Skin of body (tissue), 2 donors: ENCODE data around the gene UCP3. TPM values are rescaled to one million over a fixed set of nuclear protein-coding genes. Genes with fewer than 3 reads are reported as not detected.
A peak's percentile ranks its signal among the peaks of the same experiment; 100 is the strongest.
"Not testable (repeated sequence)": the region's sequence is repeated elsewhere in the genome, so short reads cannot be mapped to it uniquely, and the experiment has no call there.

Experiments
- DNase-seq: peaks from one replicate; lab custom pipeline; 2025; lab: John Stamatoyannopoulos, UW
- total RNA-seq: library from RNA; depleted of rRNA; stranded (reverse); fragments of >200 nt; gene quantifications from one replicate; pipeline ENCODE4 v1.2.3, GENCODE V29; 2014

UCP3 gene
- total RNA-seq, 1 donor from 2014 or later, result 0.39 TPM

DNA sequence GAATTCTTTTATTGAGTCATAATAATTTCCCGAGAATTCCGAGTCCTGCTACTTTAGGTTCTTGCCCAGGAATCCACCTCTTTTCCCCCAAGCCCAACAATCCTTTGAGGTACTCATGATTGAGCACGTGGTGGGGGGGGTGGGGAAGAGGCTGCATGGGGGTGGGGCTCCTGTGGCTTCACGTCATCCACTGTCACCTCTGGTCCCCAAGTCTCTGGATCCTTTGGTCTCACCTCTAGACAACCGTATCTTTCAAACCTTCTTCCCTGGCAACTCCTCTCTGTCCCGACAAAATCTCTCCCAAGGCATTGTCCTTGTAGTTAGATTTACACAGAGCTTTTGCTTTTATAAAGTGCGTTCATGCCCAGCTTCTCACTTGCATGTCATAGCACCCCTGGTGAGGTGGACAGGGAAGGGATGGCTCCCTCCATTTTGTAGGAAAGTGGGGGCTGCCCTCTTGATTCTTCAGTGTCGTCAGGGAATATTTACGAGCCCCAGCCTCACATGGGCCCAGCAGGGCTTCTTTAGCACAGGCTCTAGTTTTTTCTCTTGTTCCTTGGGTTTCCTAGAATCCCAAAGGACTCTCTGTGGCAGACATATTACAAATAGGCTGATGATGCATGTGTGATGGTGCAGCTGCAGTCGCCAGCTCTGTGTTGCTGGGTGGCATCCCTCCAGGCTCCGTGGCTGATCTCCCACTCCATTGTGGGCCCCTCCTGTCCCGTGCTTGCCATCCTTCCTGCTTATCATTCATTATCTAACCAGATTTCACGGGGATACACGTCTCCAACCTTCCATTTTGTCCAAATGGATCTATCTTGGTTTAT, 8.4 kb downstream of the UCP3 start:
- DNase-seq, result no peak

DNA sequence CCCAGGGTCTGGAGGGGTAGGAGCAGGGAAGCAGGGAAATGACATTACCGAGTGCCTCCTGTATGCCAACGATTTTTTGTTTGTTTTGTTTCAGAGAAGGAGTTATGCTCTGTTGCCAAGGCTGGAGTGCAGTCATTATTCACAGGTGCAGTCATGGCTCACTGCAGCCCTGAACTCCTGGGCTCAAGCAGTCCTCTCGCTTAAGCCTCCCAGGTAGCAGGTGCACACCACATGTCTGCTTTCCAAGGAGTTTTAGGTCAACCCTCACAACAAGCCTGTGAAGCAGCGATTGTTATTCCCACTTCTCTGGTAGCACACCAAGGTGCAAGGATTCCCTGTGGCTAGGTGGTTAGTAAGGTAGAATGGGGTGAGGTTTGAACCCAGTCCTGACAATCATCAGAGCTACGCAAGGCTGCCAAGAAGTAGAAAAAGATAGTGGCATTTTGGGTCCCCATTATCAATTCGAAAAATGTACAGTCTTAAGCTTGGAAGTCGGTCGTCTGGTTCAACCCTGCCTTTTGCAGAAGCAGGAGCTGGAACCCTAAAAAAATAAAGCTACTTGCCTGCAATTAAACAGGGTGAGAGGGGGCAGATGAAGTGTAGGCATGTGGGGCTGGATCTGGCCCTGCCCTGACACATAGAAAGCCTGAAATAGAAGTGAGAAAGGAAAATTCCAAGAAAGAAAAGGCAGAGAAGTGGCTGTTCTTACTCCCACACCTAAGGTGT, 9.1 kb downstream of the UCP3 start:
- DNase-seq, result no peak

DNA sequence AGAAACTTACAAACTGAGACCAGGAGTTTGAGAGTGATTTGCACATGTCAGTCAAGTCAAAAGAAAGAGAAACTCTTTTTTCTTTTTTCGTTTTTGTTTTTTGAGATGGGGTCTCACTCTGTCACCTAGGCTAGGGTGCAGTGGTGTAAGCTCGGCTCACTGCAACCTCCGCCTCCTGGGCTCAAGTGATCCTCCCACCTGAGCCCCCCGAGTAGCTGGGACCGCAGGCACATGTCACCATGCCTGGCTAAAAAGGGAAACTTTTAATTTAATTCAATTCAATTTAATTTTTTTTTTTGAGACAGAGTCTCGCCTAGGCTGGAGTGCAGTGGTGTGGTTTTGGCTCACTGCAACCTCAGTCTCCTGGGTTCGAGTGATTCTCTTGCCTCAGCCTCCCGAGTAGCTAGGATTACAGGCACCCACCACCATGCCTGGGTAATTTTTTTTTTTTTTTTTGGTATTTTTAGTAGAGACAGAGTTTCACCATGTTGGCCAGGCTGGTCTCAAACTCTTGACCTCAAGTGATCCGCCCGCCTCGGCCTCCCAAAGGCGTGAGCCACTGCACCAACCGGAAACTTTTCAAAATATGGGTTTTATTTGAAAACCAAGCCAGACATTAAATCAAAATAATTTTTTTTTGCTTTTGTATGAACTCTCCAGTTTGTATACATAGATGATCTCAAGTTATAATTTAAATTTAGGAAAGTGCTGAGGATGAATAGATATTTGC, 9.9 kb downstream of the UCP3 start:
- no peak for DNase-seq

DNA sequence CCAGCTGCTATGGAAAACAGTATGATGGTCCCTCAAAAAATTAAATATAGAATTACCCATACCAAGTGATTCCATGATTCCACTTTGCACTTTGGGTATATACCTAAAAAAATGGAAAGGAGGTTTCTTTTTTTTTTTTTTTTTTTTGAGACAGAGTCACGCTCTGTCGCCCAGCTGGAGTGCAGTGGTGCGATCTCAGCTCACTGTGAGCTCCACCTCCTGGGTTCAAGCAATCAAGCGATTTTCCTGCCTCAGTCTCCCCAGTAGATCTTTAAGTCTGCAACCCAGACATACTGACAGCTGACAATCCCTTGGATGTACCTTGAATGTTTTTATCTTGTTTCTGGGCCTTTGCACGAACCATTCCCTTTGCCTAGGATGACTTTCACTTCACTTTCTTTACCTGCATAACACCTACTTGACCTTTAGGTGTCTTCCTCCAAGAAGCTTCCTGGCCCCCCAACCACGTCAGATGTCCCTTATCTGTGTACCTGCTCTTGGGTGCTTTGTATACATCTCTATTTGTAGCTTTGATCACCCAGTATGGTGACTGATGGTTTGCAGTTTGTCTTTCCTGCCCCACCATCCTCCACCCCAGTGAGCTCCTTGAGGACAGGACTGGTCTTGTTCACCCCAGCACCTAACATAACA, 11.6 kb downstream of the UCP3 start:
- DNase-seq, result no peak

DNA sequence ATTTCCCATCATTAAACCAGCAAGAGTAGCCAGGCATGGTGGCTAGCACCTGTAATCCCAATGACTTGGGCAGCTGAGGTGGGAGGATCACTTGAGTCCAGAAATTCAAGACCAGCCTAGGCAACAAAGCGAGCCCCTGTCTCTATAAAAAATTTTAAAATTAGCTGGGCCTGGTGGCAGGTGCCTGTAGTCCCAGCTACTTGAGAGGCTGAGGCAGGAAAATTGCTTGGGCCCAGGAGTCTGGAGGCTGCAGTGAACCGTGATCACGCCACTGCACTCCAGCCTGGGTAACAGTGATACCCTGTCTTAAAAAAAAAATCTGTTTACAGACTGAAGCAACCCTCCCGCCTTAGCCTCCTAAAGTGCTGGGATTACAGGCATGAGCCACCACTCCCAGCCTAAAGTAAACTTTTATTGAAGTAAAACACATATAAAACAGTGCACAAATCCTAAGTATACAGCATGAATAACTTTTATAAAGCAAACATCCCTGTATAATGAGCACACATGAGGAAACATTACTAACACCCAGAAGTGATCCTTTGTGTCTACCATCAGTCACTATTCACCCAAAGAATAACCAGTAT, 12.6 kb downstream of the UCP3 start:
- DNase-seq, result no peak

DNA sequence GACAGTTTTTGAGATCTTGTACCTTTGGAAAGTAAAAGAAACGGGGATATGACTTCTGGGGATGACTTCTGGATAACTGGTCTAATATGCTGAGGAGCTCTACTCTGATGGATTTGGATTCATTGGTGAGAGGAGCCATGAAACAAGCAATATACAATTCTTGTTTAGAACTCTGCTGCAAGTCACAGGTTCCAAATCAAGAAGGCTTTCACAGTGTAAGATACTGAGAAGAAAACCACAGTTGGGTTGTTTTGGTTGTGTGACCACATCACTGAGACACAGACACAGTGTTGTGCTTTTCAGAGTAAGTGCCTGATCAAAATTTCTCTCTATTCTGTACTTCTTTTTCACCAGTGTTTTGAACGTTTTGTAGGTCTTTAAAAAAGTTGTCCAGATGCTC, 13.2 kb downstream of the UCP3 start:
- no peak for DNase-seq

DNA sequence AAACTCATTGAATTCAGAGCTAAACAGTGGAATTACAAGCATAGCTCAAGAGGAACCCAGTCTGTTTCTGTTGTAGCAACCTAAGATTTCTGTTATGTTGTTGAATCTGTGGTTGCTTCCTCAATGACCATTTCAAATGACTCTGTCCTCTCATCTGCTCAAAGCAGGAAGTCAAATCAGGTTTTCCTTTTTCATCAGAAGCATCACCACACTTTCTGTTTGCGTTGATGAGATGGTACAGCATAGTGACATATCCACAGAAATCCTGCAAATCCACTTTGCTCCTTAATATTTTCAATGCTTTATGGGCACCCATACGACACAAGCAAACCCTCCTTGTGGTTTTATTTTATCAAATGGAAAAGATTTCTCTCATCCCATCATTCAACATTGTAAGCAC, 13.6 kb downstream of the UCP3 start:
- DNase-seq, result no peak

DNA sequence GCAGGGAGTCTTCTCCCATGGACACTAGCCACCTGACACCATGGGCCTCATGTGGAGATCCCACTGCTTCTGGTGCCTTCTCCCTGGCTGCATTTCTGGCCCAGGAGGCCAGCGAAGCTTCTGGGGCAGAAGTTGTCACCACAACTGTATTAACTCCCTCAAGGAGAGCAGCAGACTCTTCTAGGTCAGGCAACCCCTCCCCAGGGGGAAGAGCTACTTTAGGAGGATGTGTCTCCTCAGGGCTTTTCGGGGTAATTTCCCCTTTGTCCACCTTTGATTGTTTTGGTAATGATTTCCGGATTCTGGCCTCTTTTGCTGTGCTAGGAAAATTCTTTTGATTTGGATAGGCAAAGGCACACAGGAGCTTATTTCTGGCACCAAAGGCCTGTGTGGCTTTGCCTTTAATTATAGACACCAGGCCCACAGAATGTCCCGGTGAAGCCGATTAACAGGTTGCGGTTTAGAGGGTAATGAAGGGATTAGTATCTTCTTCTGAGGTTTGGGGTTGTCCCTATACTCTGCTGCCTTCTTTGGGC, 17.3 kb downstream of the UCP3 start:
- DNase-seq, result no peak

DNA sequence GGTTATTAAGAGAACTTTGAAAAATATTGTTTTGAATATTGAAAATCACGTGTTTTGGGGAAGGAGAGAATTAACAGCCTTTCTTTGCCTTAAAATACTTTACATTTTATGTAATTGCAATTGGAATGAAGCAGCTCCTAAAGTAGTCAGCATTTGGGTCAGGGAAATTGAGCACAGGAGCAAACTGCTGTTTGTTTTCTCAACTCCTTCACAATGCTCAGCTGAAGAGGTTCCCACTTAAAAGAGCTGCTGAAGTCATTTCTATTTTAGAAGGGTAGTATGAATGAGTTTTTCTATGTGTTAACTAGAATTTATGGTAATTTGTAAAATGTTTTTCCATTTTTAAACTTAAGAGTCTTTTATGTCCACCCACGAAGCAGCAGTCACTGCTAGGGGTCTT, 18.2 kb downstream of the UCP3 start:
- DNase-seq, result no peak

DNA sequence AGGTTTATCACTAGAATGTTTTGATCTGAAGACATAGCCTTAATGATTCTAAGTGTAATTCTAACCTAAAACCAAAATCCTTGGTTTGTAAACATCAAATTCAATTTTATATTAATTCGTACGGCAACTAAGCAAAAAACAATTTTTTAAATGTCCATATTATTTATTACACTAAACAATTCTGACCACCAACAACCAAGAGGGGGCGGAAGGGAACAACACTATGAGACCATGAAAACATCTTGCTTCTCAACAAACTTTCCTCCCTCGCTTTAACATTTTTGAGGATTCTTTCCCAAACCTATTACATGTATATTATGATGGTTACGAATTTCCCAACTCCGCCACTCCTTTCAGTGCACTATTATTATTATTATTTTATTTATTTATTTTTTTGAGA, 19.7 kb downstream of the UCP3 start:
- no peak for DNase-seq

DNA sequence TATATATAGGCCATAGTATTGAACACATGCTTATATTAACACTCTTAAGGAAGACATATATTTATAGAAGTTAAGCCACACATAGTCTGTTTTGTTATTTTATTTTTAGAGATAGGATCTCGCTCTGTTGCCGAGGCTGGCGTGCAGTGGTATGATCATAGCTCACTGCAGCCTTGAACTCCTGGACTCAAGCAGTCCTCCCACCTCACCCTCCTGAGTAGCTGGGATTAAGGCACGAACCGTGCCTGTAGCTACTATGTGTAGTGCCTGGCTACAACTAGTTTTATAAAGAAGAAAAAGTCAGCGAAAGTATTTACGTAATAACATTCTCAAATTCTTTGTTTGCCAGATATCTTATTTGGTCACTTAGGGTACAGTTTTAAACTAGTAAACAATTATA, 20.7 kb downstream of the UCP3 start:
- no peak for DNase-seq

DNA sequence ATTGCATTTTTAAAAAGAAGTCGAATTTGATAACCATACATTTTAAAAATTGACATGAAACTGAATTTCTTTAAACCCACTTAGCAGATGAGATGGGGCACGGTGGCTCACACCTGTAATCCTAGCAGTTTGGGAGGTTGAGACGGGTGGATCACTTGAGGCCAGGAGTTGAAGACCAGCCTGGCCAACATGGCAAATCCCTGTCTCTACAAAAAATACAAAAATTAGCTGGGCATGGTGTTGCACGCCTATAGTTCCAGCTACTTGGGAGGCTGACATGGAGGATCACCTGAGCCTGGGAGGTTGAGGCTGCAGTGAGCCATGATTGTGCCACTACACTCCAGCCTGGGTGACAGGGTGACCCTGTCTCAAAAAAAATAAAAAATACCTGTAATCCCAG, 23.2 kb downstream of the UCP3 start:
- not testable (repeated sequence) for DNase-seq

DNA sequence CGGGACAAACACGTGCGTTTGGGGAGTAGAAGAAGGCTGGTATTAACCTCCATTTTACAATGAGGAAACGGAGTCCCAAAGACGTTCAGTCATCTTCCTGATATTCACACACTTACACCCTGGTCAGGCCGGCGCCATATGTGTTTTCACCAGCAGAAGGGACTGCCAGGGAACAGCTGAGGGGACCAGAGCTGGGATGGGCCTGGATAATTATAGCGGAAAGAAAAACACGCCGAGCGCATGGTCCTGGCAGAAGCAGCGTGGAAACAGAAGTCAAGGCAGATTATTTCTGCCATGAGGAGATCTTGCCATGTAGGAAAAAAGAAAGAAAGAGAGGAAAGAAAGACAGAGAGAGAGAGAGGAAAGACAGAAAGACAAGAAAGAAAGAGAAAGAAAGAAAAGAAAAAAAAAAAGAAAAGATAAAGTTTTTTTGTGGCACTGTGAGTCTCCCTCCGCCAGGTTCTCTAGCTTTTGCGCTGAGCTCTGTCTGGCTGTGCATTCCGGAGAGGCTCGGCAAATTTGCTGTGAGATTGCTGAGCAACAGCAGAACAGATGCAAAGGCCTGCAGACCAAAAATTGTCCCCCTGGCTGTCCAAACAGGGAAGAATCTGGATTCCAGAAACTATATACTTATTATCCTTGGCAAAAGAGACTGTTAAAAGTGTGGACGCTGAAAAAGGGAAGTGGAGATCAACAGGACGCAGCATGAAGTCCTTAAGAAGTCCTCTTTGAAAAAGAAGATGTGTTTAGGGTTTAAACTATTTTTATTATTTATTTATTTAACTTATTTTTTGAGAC, 24.9 kb downstream of the UCP3 start:
- DNase-seq, result no peak

DNA sequence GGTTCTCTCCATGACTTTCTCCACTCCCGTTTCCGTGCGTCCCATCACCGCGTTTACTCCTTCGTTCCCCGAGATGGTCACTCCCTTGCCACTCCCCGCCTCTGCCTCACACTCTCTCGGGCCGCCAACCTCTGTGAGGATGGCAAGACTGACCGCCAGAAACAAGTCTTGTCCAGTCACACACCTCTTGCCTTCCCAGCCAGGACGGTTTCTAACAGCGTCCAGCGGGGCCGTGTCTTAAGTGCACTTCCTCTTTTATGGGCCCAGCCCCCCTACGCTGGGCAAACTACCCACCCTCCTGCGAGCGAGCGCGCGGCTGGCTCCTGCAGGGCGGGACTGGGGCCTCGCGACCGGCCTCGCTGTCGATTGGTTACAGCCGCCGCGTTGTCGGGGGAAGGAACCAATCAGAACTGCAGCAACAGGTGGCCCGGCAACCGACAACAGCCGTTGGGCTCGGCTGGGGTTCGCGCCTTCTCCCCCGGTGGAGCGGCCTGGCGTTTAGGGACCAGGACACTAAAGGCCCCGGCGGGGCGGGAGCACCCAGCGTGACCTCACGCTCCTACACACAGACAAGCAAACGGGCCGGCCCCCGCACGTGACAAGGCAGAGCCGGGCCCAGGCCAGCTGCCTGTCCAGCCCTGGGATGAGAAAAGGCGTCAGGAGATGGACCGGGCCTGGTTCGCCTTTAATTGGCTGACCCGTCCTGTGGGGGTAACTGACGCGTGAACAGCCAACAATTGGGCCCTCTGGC, 25.7 kb downstream of the UCP3 start:
- peak; percentile 72 for DNase-seq

DNA sequence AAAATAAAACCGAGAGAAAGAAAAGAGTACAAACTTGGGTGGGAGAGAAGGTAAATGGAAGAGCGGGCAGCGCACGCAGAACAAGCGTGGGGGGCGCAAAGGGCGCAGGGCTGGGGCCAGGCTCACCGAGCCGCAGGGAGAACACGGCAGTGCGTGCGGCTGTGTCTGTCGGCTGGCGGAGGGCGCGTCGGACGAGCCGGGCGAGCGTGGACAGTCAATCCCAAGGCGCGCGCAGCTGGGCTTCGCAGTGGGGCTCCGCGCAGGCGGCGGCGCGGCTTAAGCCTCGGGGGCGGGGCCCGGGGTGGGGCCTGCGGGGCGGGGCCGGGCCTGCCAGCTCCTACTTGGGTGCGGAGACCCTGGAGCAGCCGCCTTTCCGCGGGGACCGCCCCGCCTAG, 26.3 kb downstream of the UCP3 start, which contains the start of gene UCP2:
Gene UCP2, minus strand, starts transcription at position 249 of the 395 bp plus-strand sequence. CDS start 4,465 bp downstream, outside the sequence.
- DNase-seq, result peak; percentile 57

DNA sequence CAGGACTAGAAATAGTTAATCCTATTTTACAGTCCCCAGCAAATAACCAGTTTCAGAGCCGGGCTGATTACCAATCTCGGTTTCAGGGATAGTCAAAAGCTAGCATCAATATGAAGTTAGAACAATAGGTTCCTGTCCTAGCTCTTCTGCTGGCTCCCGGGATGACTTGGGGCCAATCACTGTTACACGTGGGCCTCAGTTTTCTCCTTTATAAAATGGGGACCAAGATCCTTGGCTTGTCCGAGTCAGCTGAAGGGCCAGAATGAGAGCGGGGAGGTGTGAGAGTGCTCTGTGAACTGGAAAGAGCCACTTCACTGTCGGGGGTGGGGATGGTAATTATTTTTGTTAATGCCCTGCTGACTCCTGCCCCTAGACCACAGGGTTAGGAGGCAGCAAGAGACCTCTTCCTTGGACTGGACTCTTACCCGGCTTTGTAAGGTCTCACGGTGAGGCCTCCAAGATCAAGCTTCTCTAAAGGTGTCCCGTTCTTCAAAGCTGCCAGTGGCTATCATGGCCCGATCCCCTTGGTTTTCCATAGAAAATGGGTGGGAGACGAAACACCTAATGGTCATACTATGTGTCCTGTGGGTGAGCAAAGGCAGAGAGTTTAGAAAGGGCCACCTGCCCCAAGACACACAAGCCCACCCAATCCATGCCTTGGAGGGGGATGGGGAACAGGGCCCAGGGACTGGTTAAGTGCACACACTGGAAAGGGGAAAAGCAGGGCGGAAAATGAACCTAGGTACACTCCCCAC, 27.7 kb downstream of the UCP3 start:
- DNase-seq, result no peak

DNA sequence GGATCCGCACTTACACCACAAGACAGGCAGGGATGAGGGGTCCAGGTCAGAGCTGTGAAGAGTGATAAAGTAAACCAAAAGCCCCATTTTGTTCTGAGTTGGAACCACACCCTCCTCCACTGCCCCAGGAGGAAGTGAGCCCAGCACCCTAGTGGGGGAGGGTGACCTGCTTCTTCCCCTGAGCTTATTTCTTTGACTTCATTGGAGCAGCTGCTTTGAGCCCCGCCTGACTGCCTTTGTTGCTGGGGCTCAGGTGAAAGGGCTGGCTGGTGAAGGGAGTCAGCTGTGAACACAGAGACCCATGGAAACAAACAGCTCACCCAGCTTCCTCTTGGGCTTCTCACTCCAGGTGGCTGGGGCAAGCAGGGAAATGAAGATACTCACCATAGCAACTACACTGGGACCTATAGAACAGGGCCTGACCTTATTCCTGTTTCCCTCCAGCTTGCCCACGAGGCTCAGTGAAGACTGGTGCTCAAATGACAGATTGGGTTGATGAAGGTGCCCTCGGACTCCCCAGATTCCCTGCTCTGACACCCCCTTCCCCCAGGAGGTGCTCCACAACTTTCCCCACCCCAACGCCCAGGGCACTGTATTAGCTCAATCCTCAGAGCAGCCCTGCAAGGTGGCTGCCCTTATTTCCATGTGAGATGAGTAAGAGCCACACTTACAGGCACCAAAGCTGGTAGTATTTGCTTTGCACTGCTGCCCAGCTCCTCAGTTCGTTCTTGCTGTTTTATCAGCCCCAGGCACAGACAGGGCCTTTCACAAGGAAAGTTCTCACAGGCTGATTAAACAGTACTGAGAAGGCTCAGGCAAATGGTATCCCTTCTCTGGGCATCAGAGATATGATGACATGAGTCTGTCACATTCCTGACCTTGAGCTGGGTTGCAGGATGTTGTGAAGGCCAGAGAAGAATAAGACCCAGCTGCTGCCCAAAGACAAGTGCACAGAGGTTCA, 28.6 kb downstream of the UCP3 start:
- no peak for DNase-seq
